ENCODE measurements around the gene MYO1H. TPM values are rescaled to one million over a fixed set of nuclear protein-coding genes. Genes with fewer than 3 reads are reported as not detected.

MYO1H gene
- total RNA-seq, 3 donors from 2014 or later (not counting 1 experiment from before 2014, with no cell fraction given): not detected

DNA sequence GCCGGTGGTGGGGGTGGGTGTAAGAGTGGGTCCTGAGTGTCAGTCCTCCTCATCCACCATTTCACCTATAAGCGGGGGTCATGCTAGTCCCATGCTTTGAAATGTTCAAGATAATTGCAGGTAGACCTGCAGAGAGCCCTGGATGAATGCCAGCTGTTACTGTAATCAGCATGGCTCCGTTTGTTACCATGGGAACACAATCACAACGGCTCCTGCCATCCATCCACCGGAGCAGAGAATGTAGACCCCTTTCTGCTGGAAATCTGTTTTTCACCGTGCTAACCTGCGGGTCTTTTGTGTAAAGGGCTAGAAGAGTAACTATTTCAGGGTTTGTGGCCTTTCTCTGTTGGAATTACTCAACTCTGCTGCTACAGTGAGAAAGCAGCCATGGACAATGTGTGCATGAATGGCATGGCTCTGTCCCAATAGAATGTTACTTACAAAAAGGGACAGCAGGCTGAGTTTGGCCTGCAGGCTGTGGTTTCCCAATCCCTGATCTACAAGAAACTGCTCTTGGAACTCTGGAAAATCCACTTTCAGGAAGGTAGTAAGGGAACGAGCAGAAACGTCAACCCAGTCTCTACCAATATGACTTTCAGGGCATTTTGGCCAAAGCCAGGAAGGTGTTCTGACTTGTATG lies 93.3 kb downstream of the MYO1H start:
- no peaks in the 10 kb centered on the region for H3K27me3 Mint-ChIP-seq (ENCODE audit: low read depth in 2 of 2)
- no peaks in the 10 kb centered on the region for H3K27me3 ChIP-seq (ENCODE audit: control insufficient read depth, insufficient read depth, low read length)
- 94% methylated on average over 8 of the region's 9 CpGs for WGBS (ENCODE audit: insufficient coverage)
- no peak for ATAC-seq
- H3K9me3 ChIP-seq (ENCODE audit: control insufficient read depth, insufficient read depth, low read length): no peaks in the 10 kb centered on the region
- peaks cover 11% of the 10 kb centered on the region for H3K4me1 ChIP-seq (ENCODE audit: control insufficient read depth, insufficient read depth, low read length)
- intact Hi-C loops (cut with micrococcal nuclease): no loop called here
- peak overlapping the region in 1 of 2 donors; percentile 60 for H3K27ac Mint-ChIP-seq
- no peak overlapping the region for H3K4me3 Mint-ChIP-seq
- no peaks in the 10 kb centered on the region for H3K36me3 ChIP-seq (ENCODE audit: control insufficient read depth, insufficient read depth, low read length)
- H3K4me1 Mint-ChIP-seq: peaks cover 23 to 28% of the 10 kb centered on the region in 2 donors
- no peak overlapping the region for H3K4me3 ChIP-seq (ENCODE audit: low read length)
- DNase-seq: no peak
- no peak overlapping the region for H3K27ac ChIP-seq (ENCODE audit: low read length)
- H3K36me3 Mint-ChIP-seq: no peaks in the 10 kb centered on the region
- TF ChIP-seq, protein P1, sequence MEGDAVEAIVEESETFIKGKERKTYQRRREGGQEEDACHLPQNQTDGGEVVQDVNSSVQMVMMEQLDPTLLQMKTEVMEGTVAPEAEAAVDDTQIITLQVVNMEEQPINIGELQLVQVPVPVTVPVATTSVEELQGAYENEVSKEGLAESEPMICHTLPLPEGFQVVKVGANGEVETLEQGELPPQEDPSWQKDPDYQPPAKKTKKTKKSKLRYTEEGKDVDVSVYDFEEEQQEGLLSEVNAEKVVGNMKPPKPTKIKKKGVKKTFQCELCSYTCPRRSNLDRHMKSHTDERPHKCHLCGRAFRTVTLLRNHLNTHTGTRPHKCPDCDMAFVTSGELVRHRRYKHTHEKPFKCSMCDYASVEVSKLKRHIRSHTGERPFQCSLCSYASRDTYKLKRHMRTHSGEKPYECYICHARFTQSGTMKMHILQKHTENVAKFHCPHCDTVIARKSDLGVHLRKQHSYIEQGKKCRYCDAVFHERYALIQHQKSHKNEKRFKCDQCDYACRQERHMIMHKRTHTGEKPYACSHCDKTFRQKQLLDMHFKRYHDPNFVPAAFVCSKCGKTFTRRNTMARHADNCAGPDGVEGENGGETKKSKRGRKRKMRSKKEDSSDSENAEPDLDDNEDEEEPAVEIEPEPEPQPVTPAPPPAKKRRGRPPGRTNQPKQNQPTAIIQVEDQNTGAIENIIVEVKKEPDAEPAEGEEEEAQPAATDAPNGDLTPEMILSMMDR (IDR thresholded peaks at IDR 0.05): no peak
- no peaks in the 10 kb centered on the region for H3K9me3 Mint-ChIP-seq

DNA sequence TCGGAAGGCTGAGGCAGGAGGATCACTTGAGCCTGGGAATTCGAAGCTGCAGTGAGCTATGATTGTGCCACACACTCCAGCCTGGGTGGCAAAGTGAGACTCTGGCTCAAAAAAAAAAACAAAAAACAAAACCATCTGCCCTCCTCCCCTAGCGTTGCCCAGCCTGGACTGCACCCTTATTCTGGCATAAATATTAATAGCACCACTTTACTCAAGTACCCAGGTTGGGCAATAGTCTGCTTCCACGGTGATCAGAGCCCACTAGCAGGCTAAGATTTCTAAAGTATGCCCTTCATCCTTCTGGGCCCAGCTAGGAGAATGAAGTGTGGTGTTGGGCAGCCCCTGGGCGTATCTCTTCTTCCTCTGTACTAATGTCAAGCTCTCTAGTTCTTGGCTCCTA lies 96.1 kb downstream of the MYO1H start:
- WGBS (ENCODE audit: insufficient coverage): 95% methylated on average over 4 of the region's 5 CpGs
- Mint-ChIP-seq H3K27ac (peak overlapping the region; percentile 80 to 93), H3K4me3 (no peak overlapping the region), H3K4me1 (peaks cover 32 to 44% of the 10 kb centered on the region in 2 donors), H3K9me3 (no peaks in the 10 kb centered on the region), H3K27me3 (ENCODE audit: low read depth in 2 of 2) (no peaks in the 10 kb centered on the region), H3K36me3 (no peaks in the 10 kb centered on the region)
- ATAC-seq: no peak
- Histone ChIP-seq H3K27me3 (ENCODE audit: control insufficient read depth, insufficient read depth, low read length) (no peaks in the 10 kb centered on the region), H3K36me3 (ENCODE audit: control insufficient read depth, insufficient read depth, low read length) (peaks cover 6% of the 10 kb centered on the region), H3K27ac (ENCODE audit: low read length) (no peak overlapping the region), H3K4me1 (ENCODE audit: control insufficient read depth, insufficient read depth, low read length) (peaks cover 35% of the 10 kb centered on the region), H3K4me3 (ENCODE audit: low read length) (no peak overlapping the region), H3K9me3 (ENCODE audit: control insufficient read depth, insufficient read depth, low read length) (no peaks in the 10 kb centered on the region)
- intact Hi-C loops (cut with micrococcal nuclease): no loop called here
- no peak for DNase-seq
- TF ChIP-seq, protein P1 (IDR thresholded peaks at IDR 0.05): no peak

DNA sequence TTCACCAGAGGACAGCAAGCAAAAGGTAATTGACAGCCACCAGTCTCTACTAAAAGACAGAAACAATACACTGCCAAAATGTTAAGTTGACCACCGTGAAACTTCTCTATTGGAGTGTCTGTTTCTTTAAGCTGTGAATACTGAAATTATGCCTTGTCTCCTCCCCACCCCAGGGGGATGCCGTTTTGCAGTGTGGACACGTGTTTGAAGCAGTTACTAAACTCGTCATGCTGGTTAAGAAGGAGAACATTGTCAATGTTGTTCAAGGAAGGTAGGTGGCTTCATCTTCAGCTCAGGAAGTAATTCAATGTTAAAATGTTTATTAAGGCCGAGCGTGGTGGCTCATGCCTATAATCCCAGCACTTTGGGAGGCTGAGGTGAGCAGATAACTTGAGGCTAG lies 96.6 kb downstream of the MYO1H start:
- H3K4me3 Mint-ChIP-seq: no peak overlapping the region
- intact Hi-C loops (cut with micrococcal nuclease): no loop called here
- H3K4me1 Mint-ChIP-seq: peaks cover 36 to 48% of the 10 kb centered on the region in 2 donors

More for the DNA sequence above, 96.6 kb downstream of the MYO1H start:
- Histone ChIP-seq H3K9me3 (ENCODE audit: control insufficient read depth, insufficient read depth, low read length) (no peaks in the 10 kb centered on the region), H3K36me3 (ENCODE audit: control insufficient read depth, insufficient read depth, low read length) (peaks cover 6% of the 10 kb centered on the region), H3K27me3 (ENCODE audit: control insufficient read depth, insufficient read depth, low read length) (no peaks in the 10 kb centered on the region), H3K27ac (ENCODE audit: low read length) (no peak overlapping the region), H3K4me1 (ENCODE audit: control insufficient read depth, insufficient read depth, low read length) (peaks cover 36% of the 10 kb centered on the region), H3K4me3 (ENCODE audit: low read length) (no peak overlapping the region)
- ATAC-seq (no peak), DNase-seq (no peak)
- Mint-ChIP-seq H3K9me3 (no peaks in the 10 kb centered on the region), H3K36me3 (no peaks in the 10 kb centered on the region), H3K27ac (peak overlapping the region; percentile 80 to 93), H3K27me3 (ENCODE audit: low read depth in 2 of 2) (no peaks in the 10 kb centered on the region)
- TF ChIP-seq, protein P1 (IDR thresholded peaks at IDR 0.05): no peak
- 93% methylated on average over 5 of the region's 6 CpGs for WGBS (ENCODE audit: insufficient coverage)

Data from natural killer cell (primary cell).